Activated naive CD4-positive, alpha-beta T cell treated with anti-CD3 and anti-CD28 coated beads, Interleukin-2, amount 10 ng/mL, durations not matched to agents 7 days and 5 days (primary cell): Measurements from ENCODE around the gene PILRA.
"Not testable (repeated sequence)": the region's sequence is repeated elsewhere in the genome, so short reads cannot be mapped to it uniquely, and the experiment has no call there.

Experiments
- CTCF ChIA-PET: fragments of 350-600 bp; sonication (Branson Sonifier 250); formaldehyde crosslinking; loops from one replicate; lab custom pipeline; 2021; ENCODE audit warnings: antibody characterized with exemption; lab: Charles Lee
- DNase-seq: peaks from one replicate; pipeline ENCODE4 v3.0.0-alpha.2; 2020
- H3K27ac Mint-ChIP-seq: one replicate; pipeline ENCODE4 v1.8.0; 2021; ENCODE audit warnings: mild to moderate bottlenecking, moderate library complexity, mixed read lengths
- H3K27me3 Mint-ChIP-seq: one replicate; pipeline ENCODE4 v1.8.0; 2021; ENCODE audit warnings: mild to moderate bottlenecking, mixed read lengths
- H3K36me3 Mint-ChIP-seq: one replicate; pipeline ENCODE4 v1.8.0; 2021; ENCODE audit warnings: mixed read lengths
- H3K4me1 Mint-ChIP-seq: one replicate; pipeline ENCODE4 v1.8.0; 2021; ENCODE audit warnings: mixed read lengths
- H3K4me3 Mint-ChIP-seq: one replicate; pipeline ENCODE4 v1.8.0; 2021; ENCODE audit warnings: mild to moderate bottlenecking, moderate library complexity, mixed read lengths
- H3K9me3 Mint-ChIP-seq: one replicate; pipeline ENCODE4 v1.8.0; 2021; ENCODE audit warnings: mixed read lengths

PILRA gene

GRCh38 chr7:100378114-100378755, 4.9 kb downstream of the PILRA start:
- peaks cover 10% of the 10 kb centered on the region for H3K27me3 Mint-ChIP-seq
- H3K36me3 Mint-ChIP-seq, result no peaks in the 10 kb centered on the region
- no peak for DNase-seq
- no peaks in the 10 kb centered on the region for H3K9me3 Mint-ChIP-seq
- H3K4me1 Mint-ChIP-seq, result peaks cover 10% of the 10 kb centered on the region
- no peak overlapping the region for H3K4me3 Mint-ChIP-seq
- CTCF ChIA-PET, result no interaction called here
- H3K27ac Mint-ChIP-seq, result no peak overlapping the region

- CTCF ChIA-PET, result interaction anchor here (0.9 to 1.3 kb wide), 2 partner anchors 27 to 28 kb away, joined by 4 to 5 read pairs; no protein-coding TSS in a partner anchor
- H3K27ac Mint-ChIP-seq, result no peak overlapping the region
- H3K4me3 Mint-ChIP-seq, result no peak overlapping the region
- DNase-seq, result no peak
- peaks cover 3% of the 10 kb centered on the region for H3K4me1 Mint-ChIP-seq
- peaks cover 21% of the 10 kb centered on the region for H3K27me3 Mint-ChIP-seq
- H3K36me3 Mint-ChIP-seq, result no peaks in the 10 kb centered on the region
- no peaks in the 10 kb centered on the region for H3K9me3 Mint-ChIP-seq
These were observed 6.9 kb downstream of the PILRA start for GRCh38 chr7:100380196-100380595.

- not testable (repeated sequence) for H3K27ac Mint-ChIP-seq
- peaks cover 27% of the 10 kb centered on the region for H3K27me3 Mint-ChIP-seq
- CTCF ChIA-PET, result interaction anchor here (1.3 kb wide), 1 partner anchor 25 kb away, joined by 5 read pairs; no protein-coding TSS in a partner anchor
These were observed 8.4 kb downstream of the PILRA start for GRCh38 chr7:100381531-100382233.

GRCh38 chr7:100382234-100382853, 9.1 kb downstream of the PILRA start:
- H3K27ac Mint-ChIP-seq, H3K4me3 Mint-ChIP-seq, H3K4me1 Mint-ChIP-seq, H3K36me3 Mint-ChIP-seq, CTCF ChIA-PET, H3K9me3 Mint-ChIP-seq, DNase-seq: not testable (repeated sequence)
- H3K27me3 Mint-ChIP-seq, result peaks cover 30% of the 10 kb centered on the region

More at GRCh38 chr7:100381531-100382233, 8.4 kb downstream of the PILRA start:
- H3K9me3 Mint-ChIP-seq, H3K4me1 Mint-ChIP-seq, H3K36me3 Mint-ChIP-seq, DNase-seq, H3K4me3 Mint-ChIP-seq: not testable (repeated sequence)

- H3K4me3 Mint-ChIP-seq, result no peak overlapping the region
- H3K27ac Mint-ChIP-seq, result no peak overlapping the region
- no peak for DNase-seq
- no peaks in the 10 kb centered on the region for H3K36me3 Mint-ChIP-seq
- H3K27me3 Mint-ChIP-seq, result peaks cover 41% of the 10 kb centered on the region
- CTCF ChIA-PET, result no interaction called here
- H3K4me1 Mint-ChIP-seq, result peaks cover 3% of the 10 kb centered on the region
- H3K9me3 Mint-ChIP-seq, result no peaks in the 10 kb centered on the region
These were observed 11.5 kb downstream of the PILRA start for GRCh38 chr7:100384628-100385294.

- Mint-ChIP-seq H3K27me3 (peaks cover 62% of the 10 kb centered on the region), H3K4me3 (no peak overlapping the region), H3K36me3 (no peaks in the 10 kb centered on the region), H3K4me1 (peaks cover 3% of the 10 kb centered on the region), H3K27ac (no peak overlapping the region), H3K9me3 (no peaks in the 10 kb centered on the region)
- CTCF ChIA-PET, result interaction anchor here (2.3 kb wide), 1 partner anchor 21 kb away, joined by 6 read pairs; no protein-coding TSS in a partner anchor
- no peak for DNase-seq
These were observed 13.7 kb downstream of the PILRA start for GRCh38 chr7:100386940-100387339.

GRCh38 chr7:100387695-100388094, 14.4 kb downstream of the PILRA start:
- CTCF ChIA-PET, result interaction anchor here (2.3 kb wide), 1 partner anchor 20 kb away, joined by 6 read pairs; no protein-coding TSS in a partner anchor
- Mint-ChIP-seq H3K27me3 (peaks cover 63% of the 10 kb centered on the region), H3K4me3 (no peak overlapping the region), H3K4me1 (no peaks in the 10 kb centered on the region), H3K9me3 (no peaks in the 10 kb centered on the region), H3K27ac (no peak overlapping the region), H3K36me3 (no peaks in the 10 kb centered on the region)
- DNase-seq, result no peak

- Mint-ChIP-seq H3K27me3 (peaks cover 66% of the 10 kb centered on the region), H3K4me3 (no peak overlapping the region), H3K9me3 (no peaks in the 10 kb centered on the region), H3K36me3 (no peaks in the 10 kb centered on the region), H3K27ac (no peak overlapping the region), H3K4me1 (no peaks in the 10 kb centered on the region)
- no peak for DNase-seq
- CTCF ChIA-PET, result no interaction called here
These were observed 16.3 kb downstream of the PILRA start for GRCh38 chr7:100389437-100390088.

- DNase-seq, result no peak
- Mint-ChIP-seq H3K4me3 (no peak overlapping the region), H3K9me3 (no peaks in the 10 kb centered on the region), H3K36me3 (peaks cover under 1% of the 10 kb centered on the region), H3K27me3 (peaks cover 64% of the 10 kb centered on the region), H3K4me1 (peaks cover 1% of the 10 kb centered on the region), H3K27ac (no peak overlapping the region)
- CTCF ChIA-PET, result no interaction called here
These were observed 17.2 kb downstream of the PILRA start for GRCh38 chr7:100390286-100391009.

GRCh38 chr7:100393233-100393905, 20.1 kb downstream of the PILRA start:
- Mint-ChIP-seq H3K27ac (no peak overlapping the region), H3K9me3 (no peaks in the 10 kb centered on the region), H3K4me1 (peaks cover 25% of the 10 kb centered on the region), H3K36me3 (peaks cover 2% of the 10 kb centered on the region), H3K27me3 (peaks cover 70% of the 10 kb centered on the region), H3K4me3 (no peak overlapping the region)
- no peak for DNase-seq
- CTCF ChIA-PET, result interaction anchor here (1.1 kb wide), 1 partner anchor 14 kb away, joined by 3 read pairs; no protein-coding TSS in a partner anchor

- H3K4me3 Mint-ChIP-seq, result no peak overlapping the region
- no peaks in the 10 kb centered on the region for H3K9me3 Mint-ChIP-seq
- no peak for DNase-seq
- H3K4me1 Mint-ChIP-seq, result peaks cover 28% of the 10 kb centered on the region
- H3K27me3 Mint-ChIP-seq, result peaks cover 78% of the 10 kb centered on the region
- H3K36me3 Mint-ChIP-seq, result peaks cover 2% of the 10 kb centered on the region
- CTCF ChIA-PET, result interaction anchor here (1.1 kb wide), 1 partner anchor 13 kb away, joined by 3 read pairs; no protein-coding TSS in a partner anchor
- peak overlapping the region; percentile 46 for H3K27ac Mint-ChIP-seq
These were observed 20.8 kb downstream of the PILRA start for GRCh38 chr7:100394077-100394476.

- DNase-seq, result peak; percentile 75
- peaks cover 30% of the 10 kb centered on the region for H3K4me1 Mint-ChIP-seq
- H3K4me3 Mint-ChIP-seq, result peak overlapping the region; percentile 60
- CTCF ChIA-PET, result interaction anchor here (1.1 to 1.6 kb wide), 3 partner anchors 24 to 264 kb away, joined by 3 to 4 read pairs (median 3); partner anchors contain the start of gene PILRA
- no peaks in the 10 kb centered on the region for H3K9me3 Mint-ChIP-seq
- H3K27me3 Mint-ChIP-seq, result peaks cover 74% of the 10 kb centered on the region
- peak overlapping the region; percentile 91 for H3K27ac Mint-ChIP-seq
- H3K36me3 Mint-ChIP-seq, result peaks cover 2% of the 10 kb centered on the region
These were observed 23.2 kb downstream of the PILRA start for GRCh38 chr7:100396421-100396982.
